HG03103 (cell line): Measurements from ENCODE around the gene MEN1.

Experiments used
- ATAC-seq: cut with Tn5 transposase; IDR thresholded peaks from one replicate; pipeline ENCODE4 v1.9.1; 2021; ENCODE audit warnings: low read depth; ENCODE audit not compliant: unreplicated experiment

MEN1 gene

GRCh38 chr11:64803158-64803845 lies 7.0 kb downstream of the MEN1 start, which contains the start of gene MAP4K2:
Gene MAP4K2 (minus strand): TSS chr11:64803214. CDS start chr11:64803149, 65 bp downstream.
- peak; percentile 49 for ATAC-seq

- no peak for ATAC-seq
These were observed 7.8 kb downstream of the MEN1 start for GRCh38 chr11:64802370-64803157.

GRCh38 chr11:64801561-64802369 lies 8.6 kb downstream of the MEN1 start:
- ATAC-seq: no peak

- ATAC-seq: no peak
These were observed 9.2 kb downstream of the MEN1 start for GRCh38 chr11:64801158-64801464.

- no peak for ATAC-seq
These were observed 9.8 kb downstream of the MEN1 start for GRCh38 chr11:64800303-64801157.

GRCh38 chr11:64799623-64800302 lies 10.6 kb downstream of the MEN1 start:
- ATAC-seq: no peak

- ATAC-seq: no peak
These were observed 11.1 kb downstream of the MEN1 start for GRCh38 chr11:64799256-64799622.

GRCh38 chr11:64796757-64797541 lies 13.4 kb downstream of the MEN1 start:
- no peak for ATAC-seq

GRCh38 chr11:64796047-64796756 lies 14.1 kb downstream of the MEN1 start:
- no peak for ATAC-seq

- no peak for ATAC-seq
These were observed 15.8 kb downstream of the MEN1 start for GRCh38 chr11:64794526-64794925.

GRCh38 chr11:64793271-64794160 lies 16.8 kb downstream of the MEN1 start:
- no peak for ATAC-seq

- no peak for ATAC-seq
These were observed 17.9 kb downstream of the MEN1 start for GRCh38 chr11:64792482-64792881.

- no peak for ATAC-seq
These were observed 18.5 kb downstream of the MEN1 start for GRCh38 chr11:64791781-64792291.

GRCh38 chr11:64790205-64791095 lies 19.9 kb downstream of the MEN1 start:
- ATAC-seq: no peak

GRCh38 chr11:64789331-64790204 lies 20.8 kb downstream of the MEN1 start:
- ATAC-seq: no peak
